GM18867 (cell line): Measurements from ENCODE around the gene DGKG.

Experiments
- ATAC-seq: cut with Tn5 transposase; IDR thresholded peaks from one replicate; pipeline ENCODE4 v1.9.1; 2021; ENCODE audit warnings: mild to moderate bottlenecking, moderate library complexity; ENCODE audit not compliant: unreplicated experiment

The DGKG gene

DNA sequence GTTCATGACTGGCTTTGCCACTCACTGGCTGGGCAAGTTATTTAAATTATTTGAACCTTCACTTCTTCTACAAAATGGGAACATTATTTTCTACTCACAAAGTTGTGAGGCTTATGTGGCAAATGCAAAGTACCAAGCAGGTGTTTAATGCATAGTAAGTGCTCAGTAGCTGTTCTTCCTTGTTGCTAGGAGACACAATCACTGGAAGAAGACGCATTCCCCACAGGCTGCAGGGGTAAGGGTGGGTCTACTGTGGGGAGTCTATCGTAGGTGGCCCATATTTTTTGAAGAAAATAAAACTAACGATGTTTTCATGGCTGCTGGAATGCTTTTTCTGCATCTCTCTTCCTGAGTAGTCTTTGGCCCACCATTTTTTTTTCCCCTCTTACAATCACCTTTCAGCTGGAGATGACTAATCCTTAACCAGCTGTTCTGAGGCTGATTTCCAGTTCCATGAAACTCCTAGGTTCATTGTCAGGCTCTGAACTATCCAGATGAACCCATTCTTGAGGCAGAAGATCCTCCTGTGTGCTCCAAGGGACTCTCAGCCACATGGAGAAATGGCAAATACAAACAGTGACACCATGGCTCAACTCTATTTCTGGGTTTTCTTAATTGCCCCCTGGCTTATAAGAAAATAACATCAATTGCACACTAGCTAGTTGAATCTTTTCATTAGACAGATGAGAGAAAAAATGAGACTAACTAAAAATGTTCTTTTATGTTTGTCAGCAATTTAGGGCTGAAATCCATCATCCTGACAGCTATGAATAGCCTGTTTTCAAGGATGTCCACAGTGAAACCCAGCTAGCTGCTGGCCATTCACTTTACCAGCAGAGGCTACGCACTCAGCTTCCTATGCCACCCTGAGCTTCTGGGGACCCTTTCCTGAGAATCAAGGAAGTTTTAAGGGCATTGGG, 144.9 kb downstream of the DGKG start:
- no peak for ATAC-seq

DNA sequence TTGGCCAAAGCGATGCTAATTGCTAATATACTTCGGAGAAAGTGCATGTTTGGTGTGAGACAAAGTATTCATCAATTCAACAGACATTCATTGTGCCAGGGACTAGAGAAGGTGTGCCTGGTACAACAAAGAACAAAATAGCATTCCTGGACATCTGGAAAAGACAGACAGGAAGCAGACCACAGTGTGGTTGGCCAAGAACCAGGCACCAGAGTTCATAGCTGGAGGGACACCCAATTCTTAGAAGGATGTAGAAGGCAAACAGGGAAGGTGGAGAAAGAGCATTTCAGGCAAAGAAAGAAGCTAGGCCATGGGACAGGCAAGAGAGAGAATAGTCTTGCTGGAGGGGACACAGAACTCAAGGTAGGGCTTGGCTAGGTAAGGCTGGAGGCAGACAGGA, 147.4 kb downstream of the DGKG start:
- no peak for ATAC-seq

DNA sequence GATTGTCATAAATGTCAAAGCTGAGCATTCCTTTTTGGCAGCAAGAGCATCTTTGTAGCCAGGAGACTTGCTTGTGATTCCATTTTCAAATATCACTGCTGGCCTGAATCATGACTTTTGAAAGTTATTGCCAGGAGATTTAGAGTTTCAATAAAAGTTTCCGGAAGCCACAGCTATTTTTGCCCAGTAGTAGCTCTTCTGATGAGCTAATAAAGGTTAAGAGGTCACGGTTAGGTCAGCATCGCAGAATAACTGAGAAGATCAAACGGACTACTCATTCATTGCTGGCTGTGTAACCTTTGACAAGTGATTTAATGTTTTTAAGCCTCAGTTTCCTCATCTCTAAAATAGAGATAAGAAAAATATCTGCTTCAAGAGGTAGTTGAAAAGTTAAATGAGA, 148.1 kb downstream of the DGKG start:
- ATAC-seq, result peak; percentile 46

DNA sequence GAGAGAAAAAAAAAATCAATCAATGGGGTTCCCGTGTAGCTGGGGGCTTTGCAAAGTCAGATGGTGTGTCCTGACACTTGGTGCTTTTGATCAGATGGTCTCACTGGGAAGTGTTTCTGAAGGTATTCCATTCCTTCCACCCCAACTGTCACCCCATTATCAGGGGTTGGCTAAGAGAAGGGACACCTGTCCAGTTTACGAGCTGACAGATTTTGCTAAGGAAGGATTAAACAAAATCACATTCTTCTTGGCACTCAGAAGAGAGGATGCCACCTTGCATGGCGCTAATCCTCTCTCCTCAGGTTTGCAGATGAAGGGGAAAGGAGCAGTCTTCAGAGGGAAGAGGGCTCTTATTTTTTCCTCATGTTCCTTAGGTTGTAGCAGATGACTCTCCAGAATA, 149.4 kb downstream of the DGKG start:
- no peak for ATAC-seq

DNA sequence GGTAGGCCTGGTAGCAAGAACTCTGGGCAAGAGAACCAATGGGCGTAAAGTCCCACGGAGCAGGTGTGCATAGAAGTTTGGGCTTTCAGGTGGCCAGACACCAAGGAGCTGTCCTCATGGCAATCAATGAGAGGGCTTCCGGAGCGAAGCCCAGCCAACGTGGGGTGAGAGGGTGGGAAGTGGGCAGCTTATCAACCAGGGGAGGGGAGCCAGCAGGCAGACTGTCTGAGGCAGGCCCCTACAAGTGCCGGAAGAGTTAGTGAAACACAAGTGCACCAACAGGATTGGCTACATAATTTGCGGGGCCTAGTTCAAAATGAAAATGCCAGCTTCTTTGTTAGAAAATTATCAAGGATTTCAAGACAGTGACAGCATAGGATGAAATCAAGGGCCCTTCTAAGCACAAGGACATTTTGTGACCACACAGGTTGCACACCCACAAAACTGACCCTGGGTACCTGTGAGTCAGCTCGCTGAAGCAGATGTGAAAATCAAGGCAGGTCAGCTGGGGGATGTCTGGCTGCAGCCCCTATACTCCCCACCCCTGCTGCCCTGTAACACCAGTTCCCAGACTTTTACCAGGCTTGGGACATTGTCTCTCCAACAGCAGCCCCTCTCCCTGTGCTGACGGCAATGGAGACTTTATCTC, 151.1 kb downstream of the DGKG start:
- no peak for ATAC-seq

DNA sequence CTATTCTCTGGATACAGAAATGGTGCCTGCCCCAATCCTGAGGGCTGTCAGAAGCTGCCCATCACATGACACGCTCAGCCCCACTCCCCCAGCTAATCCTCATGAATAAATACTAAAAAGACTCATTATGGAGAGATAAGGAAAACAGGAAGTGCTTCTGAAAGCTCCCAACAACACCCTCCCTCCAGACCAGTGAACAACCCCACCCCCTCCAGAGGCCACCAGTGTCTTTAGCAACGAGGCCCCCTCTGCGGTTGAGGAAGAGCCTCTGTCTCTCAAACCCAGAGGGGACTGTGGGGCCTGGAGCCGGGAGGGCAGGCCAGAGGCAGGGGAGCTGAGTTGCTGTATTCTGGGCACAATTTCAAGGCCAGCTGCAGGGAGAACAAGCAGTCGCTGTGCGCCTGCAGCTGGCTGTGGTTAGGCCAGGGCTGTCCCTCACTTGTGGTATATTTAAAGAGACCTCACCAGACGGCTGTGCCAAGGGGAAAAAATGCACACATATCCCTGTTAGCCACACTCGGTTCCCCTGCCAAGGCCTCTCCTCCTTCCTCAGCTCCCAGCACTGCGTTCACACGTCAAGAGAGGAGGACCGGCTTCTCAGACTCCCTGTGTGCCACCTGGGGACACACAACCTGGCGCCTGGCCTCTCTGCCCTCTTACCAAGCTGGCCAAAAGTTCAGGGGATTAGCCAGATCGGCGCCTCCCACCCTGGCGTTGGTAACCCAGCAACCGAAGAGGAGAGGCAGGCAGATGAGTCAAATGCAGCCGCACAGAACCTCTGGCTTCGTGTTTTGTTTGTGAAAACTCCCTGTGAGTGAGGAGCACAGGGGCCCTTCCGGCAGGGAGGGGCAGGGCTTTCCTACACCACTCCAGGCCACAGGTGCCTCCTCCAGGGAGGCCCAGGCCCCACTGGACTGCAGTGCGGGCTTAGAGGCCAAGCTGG, 152.0 kb downstream of the DGKG start:
- ATAC-seq, result no peak

DNA sequence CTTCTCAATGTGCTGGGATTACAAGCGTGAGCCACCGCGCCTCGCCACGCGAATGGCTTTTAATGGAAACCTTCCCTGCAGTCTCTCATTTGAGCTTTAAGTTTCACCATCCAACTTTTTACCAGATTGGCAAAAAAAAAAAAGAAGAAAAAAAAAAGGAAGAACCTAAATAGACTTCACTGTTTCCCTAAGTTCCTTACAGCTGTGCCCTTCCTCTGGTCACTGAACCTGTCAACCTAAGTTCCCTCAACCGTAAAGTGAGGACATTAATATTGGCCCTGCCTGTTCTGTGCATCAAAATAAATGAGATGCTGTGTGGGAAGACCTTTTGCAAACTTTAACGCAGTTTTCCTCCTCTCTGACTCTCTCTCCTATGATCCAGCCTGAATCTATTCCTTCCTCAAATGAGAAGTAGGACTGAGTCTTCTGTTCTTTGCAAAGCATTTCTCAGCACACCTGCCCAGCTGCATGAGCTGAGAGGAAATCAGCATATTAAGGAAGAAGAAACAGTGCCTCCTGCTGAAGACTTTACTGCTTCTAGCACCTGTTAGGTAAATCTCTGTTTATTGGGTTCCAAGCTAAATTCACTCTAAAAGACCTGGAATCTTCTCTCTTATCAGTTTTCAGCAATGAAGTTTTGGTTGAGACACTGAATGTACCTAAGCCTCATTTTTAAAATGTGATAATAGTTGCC, 153.6 kb downstream of the DGKG start:
- ATAC-seq, result no peak

DNA sequence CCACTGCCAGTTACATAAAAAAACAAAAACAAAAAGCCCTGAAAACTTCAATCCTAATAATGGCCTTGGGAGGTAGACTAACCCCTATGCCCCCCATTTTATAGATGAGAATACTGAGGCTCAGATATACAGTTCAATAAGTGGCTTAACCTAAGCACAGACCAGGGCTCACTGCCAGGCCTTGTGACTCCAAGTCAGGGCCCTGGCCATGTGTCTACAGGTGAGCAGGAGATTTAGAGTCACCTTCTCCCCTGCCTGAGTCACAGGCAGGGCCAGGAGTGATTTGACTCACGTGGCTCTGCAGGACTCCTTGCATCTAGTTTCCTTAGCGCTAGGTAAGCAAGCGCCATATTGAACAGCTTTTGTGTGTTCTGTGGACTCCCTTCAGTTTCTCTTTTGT, 154.5 kb downstream of the DGKG start:
- no peak for ATAC-seq

DNA sequence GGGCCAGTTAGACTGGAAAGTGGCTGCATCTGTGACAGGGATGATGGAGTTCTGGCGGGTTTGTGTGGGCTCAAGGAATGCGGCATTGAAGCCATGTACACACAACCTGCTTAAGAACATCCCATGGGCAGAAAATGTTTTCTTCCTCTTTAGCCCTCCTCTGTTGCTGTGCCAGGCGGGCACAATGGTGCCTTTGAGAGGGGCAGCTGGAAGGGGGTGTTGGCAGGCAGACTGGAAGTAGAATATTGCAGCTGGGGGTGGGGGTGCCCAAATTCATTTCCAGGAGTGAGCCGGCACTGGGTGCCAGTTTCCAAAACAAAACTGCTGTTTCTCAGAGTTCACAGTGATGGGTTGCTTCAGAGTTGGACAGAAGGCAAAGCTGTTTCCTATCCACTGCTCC, 161.3 kb downstream of the DGKG start:
- no peak for ATAC-seq

DNA sequence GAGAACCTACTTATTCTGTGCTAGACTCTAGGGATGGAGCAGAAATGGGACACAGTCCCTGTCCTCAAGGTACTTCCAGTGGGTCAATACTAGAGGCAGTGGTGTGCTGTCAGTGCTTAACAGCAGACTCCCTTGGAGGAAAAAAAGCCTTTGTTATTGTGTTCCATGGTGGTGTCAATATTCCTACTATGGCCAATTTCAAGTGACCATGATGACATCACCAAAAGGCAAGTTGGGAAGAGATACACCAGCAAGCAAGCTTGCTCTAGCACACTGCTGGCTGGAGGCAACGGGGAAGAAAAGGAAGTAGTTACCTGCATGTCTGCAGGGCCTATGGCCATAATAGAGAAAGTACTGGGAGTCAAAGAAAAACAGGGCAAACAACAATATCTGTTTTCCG, 163.6 kb downstream of the DGKG start:
- ATAC-seq, result no peak

DNA sequence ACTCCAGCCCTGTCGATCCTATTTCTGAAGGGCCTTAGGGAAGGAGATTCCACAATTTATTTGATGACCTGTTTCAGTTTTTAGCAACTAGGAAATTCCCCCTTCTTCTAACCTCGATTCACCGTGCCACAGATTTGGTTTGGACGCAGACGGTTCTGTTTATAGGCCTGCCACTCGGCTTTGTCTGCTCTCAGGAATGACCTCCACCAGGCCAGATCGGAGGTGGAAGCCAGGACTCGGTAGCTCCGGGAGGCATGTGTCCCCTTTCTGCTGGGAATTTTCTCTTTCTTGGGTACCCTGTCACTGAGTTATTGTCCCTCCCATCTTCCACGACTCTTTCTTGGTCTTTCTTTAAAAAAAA, 167.6 kb downstream of the DGKG start:
- ATAC-seq, result no peak

DNA sequence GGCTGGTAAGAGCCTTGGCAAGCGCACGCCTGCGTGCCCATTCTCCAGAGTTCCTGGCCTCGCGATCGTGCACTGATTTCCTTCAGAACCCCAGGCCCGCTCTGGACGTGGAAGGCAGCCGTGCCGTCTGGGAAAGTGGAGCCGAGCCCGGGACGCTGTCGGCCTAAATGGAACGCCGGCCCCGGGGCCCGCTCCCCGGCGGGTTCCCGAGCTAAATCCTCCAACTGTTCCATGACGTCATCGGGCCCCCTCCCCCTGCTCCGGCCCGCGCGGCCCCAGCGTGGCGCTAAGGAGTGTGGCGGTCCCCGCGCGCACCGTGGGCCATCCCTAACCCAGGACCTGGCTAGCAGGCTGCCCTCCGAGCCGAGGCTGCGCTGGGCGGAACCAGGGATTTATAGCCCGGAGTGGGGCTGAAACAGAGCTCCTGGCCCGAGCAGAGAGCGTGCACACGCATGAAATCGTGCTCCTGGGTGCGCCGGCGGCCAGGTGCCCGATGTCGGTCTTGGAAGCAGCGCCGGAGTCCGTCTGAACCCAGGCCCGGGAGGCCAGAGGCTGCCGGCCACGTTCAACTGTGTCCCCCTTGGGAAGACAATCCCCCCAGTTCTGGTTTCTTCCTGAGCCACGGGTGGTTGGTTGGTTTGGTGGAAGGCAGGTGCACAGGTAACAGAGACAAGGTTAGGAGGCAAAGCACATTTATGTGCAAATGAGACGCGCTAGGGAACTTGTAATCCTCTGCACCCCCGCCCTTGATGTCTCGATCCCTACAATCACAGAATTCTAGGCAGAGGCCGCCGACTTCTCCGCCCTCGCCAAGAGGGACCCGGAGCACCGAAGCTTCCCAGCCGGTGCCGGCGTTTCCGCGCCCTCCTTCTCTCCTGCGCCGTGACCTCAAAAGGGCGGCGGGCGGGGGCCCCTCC, 168.2 kb downstream of the DGKG start:
- no peak for ATAC-seq

DNA sequence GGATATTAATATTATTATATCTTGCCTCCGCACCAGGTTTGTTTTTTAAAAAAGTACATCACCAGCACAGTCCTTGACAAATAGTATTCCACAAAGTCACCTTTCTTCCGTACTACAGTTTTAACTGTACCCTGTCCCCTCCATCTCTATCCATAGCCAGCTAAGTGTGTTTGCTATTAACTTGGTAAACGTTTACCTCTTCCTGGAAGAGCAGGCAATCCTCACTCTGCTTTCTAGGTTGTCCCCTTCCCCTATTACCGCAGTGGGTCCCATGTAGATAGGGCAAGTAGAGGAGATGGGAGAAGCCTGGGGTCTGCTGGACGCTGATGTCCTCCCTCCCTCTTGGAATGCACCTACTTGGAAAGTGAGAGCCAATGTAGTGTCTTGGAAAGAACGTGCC, 169.2 kb downstream of the DGKG start:
- ATAC-seq, result no peak

DNA sequence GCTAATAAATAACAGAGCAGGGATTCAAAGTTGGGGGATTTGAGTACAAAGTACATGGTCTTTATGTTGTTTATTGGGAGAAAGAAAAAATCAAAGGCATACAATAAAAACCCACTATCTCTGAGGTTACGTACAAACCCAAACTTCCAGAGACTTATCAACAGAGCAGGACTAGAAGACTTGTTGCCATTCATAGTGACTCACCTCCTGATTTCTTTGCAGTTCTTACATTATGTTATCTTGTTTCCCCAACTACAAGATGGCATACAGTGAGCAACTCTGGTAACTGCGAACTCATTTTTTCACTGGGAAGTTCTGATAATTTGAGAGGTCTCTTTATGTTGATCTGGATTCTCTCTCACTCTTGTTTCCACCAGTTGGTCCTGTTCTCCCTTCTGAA, 172.5 kb downstream of the DGKG start:
- no peak for ATAC-seq

DNA sequence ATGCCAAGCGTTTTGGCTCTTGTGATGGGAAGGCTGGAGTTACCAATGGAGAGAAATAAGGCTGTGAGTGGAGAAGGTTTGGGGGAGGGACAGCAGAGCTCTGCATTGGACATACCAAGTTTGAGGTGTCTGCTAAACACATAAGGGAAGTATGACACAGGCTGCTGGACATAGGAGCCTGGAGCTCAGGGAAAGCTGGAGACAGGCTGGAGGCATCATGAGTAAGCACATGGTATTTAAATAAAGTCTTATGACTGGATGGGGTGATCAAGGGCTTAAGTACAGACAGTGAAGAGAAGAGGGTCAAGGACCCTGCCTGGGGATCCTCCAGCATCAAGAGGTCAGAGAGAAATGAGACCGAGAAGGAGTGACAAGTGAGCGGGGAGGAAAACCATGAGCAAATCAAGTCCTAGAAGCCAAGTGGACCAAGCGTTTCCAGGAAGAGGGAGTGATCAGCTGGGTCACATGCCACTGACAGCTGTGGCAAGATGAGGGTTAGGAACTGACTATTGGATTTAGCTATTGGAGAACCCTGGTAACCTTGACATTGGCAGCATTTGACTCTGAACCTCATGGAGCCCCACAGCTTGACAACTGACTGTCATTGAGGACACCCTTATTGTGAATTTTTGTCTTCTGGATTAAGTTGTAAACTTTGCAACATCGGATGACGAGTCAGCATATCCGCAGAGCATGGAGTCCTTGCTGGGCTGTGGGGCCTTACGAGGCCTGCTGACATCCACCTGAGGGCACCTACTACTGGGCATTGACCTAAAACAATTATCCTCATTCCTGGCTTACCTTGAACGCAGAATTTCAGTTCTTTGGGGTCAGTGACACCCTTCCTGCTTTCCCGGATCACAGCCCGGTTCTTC, 174.4 kb downstream of the DGKG start:
- no peak for ATAC-seq

DNA sequence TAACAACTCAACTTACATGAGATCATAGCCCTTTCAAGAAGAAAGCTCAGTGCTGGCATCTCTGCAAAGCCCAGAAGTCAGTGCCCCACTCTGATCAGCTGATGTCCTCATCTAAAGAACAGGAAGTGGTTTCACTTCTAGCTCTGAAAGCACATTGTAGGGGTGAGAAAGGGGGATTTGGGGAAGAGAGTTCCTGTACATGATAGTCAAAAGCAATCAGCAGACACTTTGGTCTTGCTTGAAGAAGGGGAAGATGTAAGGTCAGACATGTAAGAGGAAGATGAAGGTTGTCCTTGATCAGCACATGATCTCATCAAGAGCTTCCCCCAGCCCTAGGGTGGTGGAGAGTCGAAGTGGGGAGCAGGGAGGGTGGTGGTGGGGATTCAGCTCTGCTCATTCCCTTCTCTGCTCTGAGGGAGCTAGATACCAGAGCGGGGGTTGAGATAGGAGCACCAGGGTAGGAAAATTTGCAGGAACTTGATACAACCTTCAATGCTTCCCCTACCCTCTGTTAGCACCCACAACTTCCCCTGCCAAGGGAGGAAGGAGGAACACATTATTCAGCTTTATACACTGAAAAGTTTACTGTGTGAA, 176.7 kb downstream of the DGKG start:
- ATAC-seq, result peak; percentile 49

DNA sequence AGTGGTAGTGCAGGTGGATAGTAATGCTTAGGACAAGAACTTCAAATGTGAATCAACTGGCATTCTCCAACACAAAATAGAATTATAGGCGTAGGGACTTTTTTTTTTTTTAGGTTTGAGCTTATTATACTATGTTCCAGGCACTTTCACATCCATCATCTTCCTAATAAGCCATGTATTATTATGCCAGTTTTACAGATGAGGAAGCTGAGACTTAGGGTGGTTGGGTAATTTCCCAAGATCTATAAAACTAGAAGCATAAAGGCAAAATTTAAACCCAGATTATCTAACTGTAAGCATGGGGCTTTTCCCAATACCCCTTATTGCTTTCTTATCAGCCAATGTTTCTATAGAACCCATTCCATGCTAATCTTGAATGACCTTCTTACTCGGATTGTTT, 178.0 kb downstream of the DGKG start:
- no peak for ATAC-seq

DNA sequence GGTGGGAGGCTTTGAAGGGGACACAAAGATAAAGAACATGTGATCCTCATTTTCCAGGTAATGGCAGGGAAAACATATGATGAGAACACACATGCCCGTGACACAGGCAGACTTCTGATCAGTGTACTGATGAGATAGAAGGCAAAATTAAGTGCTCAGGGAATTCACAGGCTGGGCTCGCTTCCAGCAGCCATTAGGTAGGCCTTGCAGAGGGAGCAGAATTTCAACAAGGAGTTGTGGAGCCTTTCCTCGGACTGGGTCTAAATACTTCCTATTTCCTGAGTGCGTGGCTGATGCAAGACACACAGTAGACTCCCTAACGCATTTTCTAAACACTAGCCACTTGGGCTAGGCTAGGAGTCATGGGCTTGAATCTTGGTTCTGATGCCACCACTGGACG, 179.2 kb downstream of the DGKG start:
- no peak for ATAC-seq
